ENCODE data around the gene MORF4L2.

The MORF4L2 gene

GRCh38 chrX:103686199-103687072 is at the start of gene MORF4L2:
Gene MORF4L2, minus strand, starts transcription at chrX:103686699. Its CDS starts 9,672 bp downstream, at chrX:103677027.
- peak; percentile 95 for DNase-seq (ENCODE audit: low spot score)

GRCh38 chrX:103734125-103734760 is 47.7 kb upstream of the MORF4L2 start:
- no peak for DNase-seq (ENCODE audit: low spot score)

- no peak for DNase-seq (ENCODE audit: low spot score)
These were observed 46.5 kb upstream of the MORF4L2 start for GRCh38 chrX:103733017-103733416.

- no peak for DNase-seq (ENCODE audit: low spot score)
These were observed 44.4 kb upstream of the MORF4L2 start for GRCh38 chrX:103730796-103731493.

GRCh38 chrX:103730147-103730795 is 43.8 kb upstream of the MORF4L2 start:
- no peak for DNase-seq (ENCODE audit: low spot score)

GRCh38 chrX:103729015-103729414 is 42.5 kb upstream of the MORF4L2 start:
- no peak for DNase-seq (ENCODE audit: low spot score)

GRCh38 chrX:103727115-103727514 is 40.6 kb upstream of the MORF4L2 start:
- DNase-seq (ENCODE audit: low spot score), result no peak

DNA sequence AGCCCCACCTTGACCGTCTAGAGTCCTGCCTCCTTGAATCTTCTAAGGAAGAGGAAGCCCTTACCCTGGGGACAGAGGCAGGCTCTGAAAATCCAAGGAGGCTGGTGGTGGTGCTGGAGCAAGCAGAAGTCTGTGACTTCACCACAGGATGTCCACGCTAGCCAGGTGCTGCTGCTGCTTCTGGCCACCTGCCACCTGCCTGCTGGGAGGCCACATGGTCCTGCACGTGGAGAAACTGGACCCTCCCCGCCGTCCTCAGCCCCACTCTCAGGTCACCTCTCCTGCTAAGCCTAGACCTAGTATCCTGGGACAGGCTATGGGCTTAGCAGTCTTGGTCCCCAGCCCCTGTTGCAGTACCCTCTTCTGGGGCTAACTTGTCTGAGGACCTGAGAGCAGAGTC is 40.0 kb upstream of the MORF4L2 start:
- no peak for DNase-seq (ENCODE audit: low spot score)

GRCh38 chrX:103722505-103722904 is 36.0 kb upstream of the MORF4L2 start:
- DNase-seq (ENCODE audit: low spot score), result no peak

DNA sequence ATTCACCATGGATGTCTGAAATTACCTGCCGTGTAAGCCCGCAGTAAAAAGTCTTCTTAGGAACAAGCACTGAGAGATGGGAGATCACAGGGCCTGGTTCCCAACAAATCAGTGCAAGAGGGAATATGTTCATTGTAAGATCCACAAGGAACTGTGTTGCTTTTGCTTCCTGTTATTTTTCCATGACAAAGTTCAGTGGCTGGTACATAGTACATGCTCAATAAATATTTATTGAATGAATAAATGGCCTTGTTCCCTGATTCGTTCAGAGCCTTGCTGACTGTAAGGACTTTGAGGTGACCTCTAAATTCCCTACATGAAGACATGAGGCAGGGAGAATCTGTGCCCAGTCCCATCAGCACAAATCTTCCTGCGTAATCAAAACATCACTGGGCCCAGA is 31.6 kb upstream of the MORF4L2 start:
- no peak for DNase-seq (ENCODE audit: low spot score)

GRCh38 chrX:103716962-103717361 is 30.5 kb upstream of the MORF4L2 start:
- DNase-seq (ENCODE audit: low spot score), result no peak

- DNase-seq (ENCODE audit: low spot score), result no peak
These were observed 24.1 kb upstream of the MORF4L2 start, which contains the start of gene TMEM31 for GRCh38 chrX:103710609-103711008. Gene TMEM31, plus strand, starts transcription at chrX:103710909. Its CDS starts 1,350 bp downstream, at chrX:103712259.

GRCh38 chrX:103704863-103705262 is 18.4 kb upstream of the MORF4L2 start:
- DNase-seq (ENCODE audit: low spot score), result peak; percentile 90

DNA sequence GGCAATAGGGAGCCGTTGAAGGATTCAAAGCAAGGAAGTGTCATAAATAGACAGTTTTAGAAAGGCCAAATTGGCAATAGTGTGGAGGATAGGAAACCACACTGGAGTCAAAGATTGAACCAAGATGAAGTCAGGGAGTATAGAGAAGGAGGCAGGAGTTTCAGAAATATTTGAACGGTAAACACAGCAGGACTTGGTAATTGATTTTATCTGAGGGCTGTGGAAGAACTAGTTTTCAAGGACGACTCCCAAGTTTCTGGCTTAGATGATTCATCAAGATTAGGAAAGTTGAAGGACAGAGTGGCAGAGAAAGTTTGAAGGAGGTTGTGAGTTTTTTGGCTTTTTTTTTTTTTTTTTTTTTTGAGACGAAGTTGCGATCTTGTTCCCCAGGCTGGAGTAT is 12.7 kb upstream of the MORF4L2 start:
- DNase-seq (ENCODE audit: low spot score), result no peak

- no peak for DNase-seq (ENCODE audit: low spot score)
These were observed 11.2 kb upstream of the MORF4L2 start for GRCh38 chrX:103697687-103698086.

- DNase-seq (ENCODE audit: low spot score), result no peak
These were observed 4.6 kb upstream of the MORF4L2 start for GRCh38 chrX:103691059-103691458.

GRCh38 chrX:103688946-103689345 is 2.4 kb upstream of the MORF4L2 start:
- peak; percentile 44 for DNase-seq (ENCODE audit: low spot score)

DNA sequence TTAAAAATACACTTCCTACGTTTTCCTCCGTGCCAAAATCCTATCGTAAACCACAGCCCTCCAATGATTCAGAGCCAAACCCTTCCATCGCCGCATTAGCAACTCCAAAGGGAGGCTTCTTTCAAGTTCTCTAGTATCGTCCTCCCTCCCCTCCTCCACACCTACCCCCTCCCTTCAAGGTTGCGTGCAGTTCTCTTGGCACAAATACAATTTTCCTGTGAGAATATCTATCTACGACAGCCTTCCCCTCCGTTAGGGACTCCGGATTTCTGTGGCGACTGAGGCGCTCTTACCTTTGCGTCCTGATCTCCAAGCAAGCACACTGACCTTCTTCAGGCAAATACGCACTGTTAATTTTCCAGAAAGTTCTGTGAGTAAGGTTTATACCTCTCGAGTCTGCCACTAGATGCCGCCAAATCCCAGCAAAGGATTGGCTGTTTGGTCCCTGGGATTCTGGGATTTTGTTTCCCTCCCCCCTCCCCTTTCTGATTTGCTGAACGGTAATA is 1.2 kb upstream of the MORF4L2 start:
- peak; percentile 85 for DNase-seq (ENCODE audit: low spot score)

- peak; percentile 85 for DNase-seq (ENCODE audit: low spot score)
These were observed 685 bp upstream of the MORF4L2 start for GRCh38 chrX:103687073-103687695.

- no peak for DNase-seq (ENCODE audit: low spot score)
These were observed 1.1 kb downstream of the MORF4L2 start for GRCh38 chrX:103685396-103685795.

- no peak for DNase-seq (ENCODE audit: low spot score)
These were observed 5.1 kb downstream of the MORF4L2 start for GRCh38 chrX:103681443-103681842.

Data from putamen (tissue), 1 donor.